ENCODE measurements around the gene LEP. TPM values are rescaled to one million over a fixed set of nuclear protein-coding genes. Genes with fewer than 3 reads are reported as not detected.
"Not testable (repeated sequence)": the region's sequence is repeated elsewhere in the genome, so short reads cannot be mapped to it uniquely, and the experiment has no call there.

The LEP gene
- total RNA-seq, 1 donor from 2014 or later, result not detected

- DNase-seq (ENCODE audit: low spot score, unreplicated experiment), result no peak
- Mint-ChIP-seq H3K4me1 (ENCODE audit: low read depth) (no peaks in the 10 kb centered on the region), H3K4me3 (ENCODE audit: low read depth) (no peak overlapping the region), H3K27ac (no peak overlapping the region), H3K9me3 (ENCODE audit: low read depth) (peaks cover 16% of the 10 kb centered on the region), H3K27me3 (no peaks in the 10 kb centered on the region), H3K36me3 (ENCODE audit: insufficient read depth) (peaks cover 13% of the 10 kb centered on the region)
- no peak for TF ChIP-seq CTCF (IDR thresholded peaks at IDR 0.05; ENCODE audit: unreplicated experiment)
Measured at GRCh38 chr7:128281605-128282380, 40.7 kb downstream of the LEP start.

- Mint-ChIP-seq H3K27ac (no peak overlapping the region), H3K4me1 (ENCODE audit: low read depth) (no peaks in the 10 kb centered on the region), H3K4me3 (ENCODE audit: low read depth) (no peak overlapping the region), H3K27me3 (no peaks in the 10 kb centered on the region), H3K9me3 (ENCODE audit: low read depth) (peaks cover 8% of the 10 kb centered on the region), H3K36me3 (ENCODE audit: insufficient read depth) (peaks cover 11% of the 10 kb centered on the region)
- no peak for DNase-seq (ENCODE audit: low spot score, unreplicated experiment)
- no peak for TF ChIP-seq CTCF (IDR thresholded peaks at IDR 0.05; ENCODE audit: unreplicated experiment)
Measured at GRCh38 chr7:128284102-128284501, 43.0 kb downstream of the LEP start.

- Mint-ChIP-seq H3K9me3 (ENCODE audit: low read depth) (peaks cover 7% of the 10 kb centered on the region), H3K4me1 (ENCODE audit: low read depth) (no peaks in the 10 kb centered on the region), H3K36me3 (ENCODE audit: insufficient read depth) (peaks cover 19% of the 10 kb centered on the region), H3K27ac (no peak overlapping the region), H3K27me3 (no peaks in the 10 kb centered on the region), H3K4me3 (ENCODE audit: low read depth) (no peak overlapping the region)
- no peak for DNase-seq (ENCODE audit: low spot score, unreplicated experiment)
- TF ChIP-seq CTCF (IDR thresholded peaks at IDR 0.05; ENCODE audit: unreplicated experiment), result no peak
Measured at GRCh38 chr7:128287556-128287955, 46.5 kb downstream of the LEP start.

GRCh38 chr7:128298004-128298403, 56.9 kb downstream of the LEP start:
- H3K4me1 Mint-ChIP-seq (ENCODE audit: low read depth), result peaks cover 12% of the 10 kb centered on the region
- H3K9me3 Mint-ChIP-seq (ENCODE audit: low read depth); H3K27me3 Mint-ChIP-seq; H3K27ac Mint-ChIP-seq; H3K4me3 Mint-ChIP-seq (ENCODE audit: low read depth); DNase-seq (ENCODE audit: low spot score, unreplicated experiment); H3K36me3 Mint-ChIP-seq (ENCODE audit: insufficient read depth): not testable (repeated sequence)

- H3K4me3 Mint-ChIP-seq (ENCODE audit: low read depth), result no peak overlapping the region
- H3K9me3 Mint-ChIP-seq (ENCODE audit: low read depth), result no peaks in the 10 kb centered on the region
- peaks cover 12% of the 10 kb centered on the region for H3K4me1 Mint-ChIP-seq (ENCODE audit: low read depth)
- no peak overlapping the region for H3K27ac Mint-ChIP-seq
- no peaks in the 10 kb centered on the region for H3K27me3 Mint-ChIP-seq
- TF ChIP-seq CTCF (IDR thresholded peaks at IDR 0.05; ENCODE audit: unreplicated experiment), result no peak
- no peak for DNase-seq (ENCODE audit: low spot score, unreplicated experiment)
- H3K36me3 Mint-ChIP-seq (ENCODE audit: insufficient read depth), result peaks cover 1% of the 10 kb centered on the region
Measured at GRCh38 chr7:128299109-128299607, 58.1 kb downstream of the LEP start.

GRCh38 chr7:128302139-128302538, 61.1 kb downstream of the LEP start:
- Mint-ChIP-seq H3K4me3 (ENCODE audit: low read depth) (no peak overlapping the region), H3K36me3 (ENCODE audit: insufficient read depth) (peaks cover 3% of the 10 kb centered on the region), H3K27me3 (no peaks in the 10 kb centered on the region), H3K27ac (no peak overlapping the region), H3K9me3 (ENCODE audit: low read depth) (no peaks in the 10 kb centered on the region), H3K4me1 (ENCODE audit: low read depth) (peaks cover 12% of the 10 kb centered on the region)
- DNase-seq (ENCODE audit: low spot score, unreplicated experiment), result no peak
- TF ChIP-seq CTCF (IDR thresholded peaks at IDR 0.05; ENCODE audit: unreplicated experiment), result no peak
